DMS153 treated with DMSO at 0.1 percent for 48 hours (cell line): ENCODE measurements around the gene TMEM11.

Experiments used
- DNase-seq: peaks from one replicate; lab custom pipeline; 2025; ENCODE audit not compliant: unreplicated experiment; lab: John Stamatoyannopoulos, UW

Gene TMEM11

DNA sequence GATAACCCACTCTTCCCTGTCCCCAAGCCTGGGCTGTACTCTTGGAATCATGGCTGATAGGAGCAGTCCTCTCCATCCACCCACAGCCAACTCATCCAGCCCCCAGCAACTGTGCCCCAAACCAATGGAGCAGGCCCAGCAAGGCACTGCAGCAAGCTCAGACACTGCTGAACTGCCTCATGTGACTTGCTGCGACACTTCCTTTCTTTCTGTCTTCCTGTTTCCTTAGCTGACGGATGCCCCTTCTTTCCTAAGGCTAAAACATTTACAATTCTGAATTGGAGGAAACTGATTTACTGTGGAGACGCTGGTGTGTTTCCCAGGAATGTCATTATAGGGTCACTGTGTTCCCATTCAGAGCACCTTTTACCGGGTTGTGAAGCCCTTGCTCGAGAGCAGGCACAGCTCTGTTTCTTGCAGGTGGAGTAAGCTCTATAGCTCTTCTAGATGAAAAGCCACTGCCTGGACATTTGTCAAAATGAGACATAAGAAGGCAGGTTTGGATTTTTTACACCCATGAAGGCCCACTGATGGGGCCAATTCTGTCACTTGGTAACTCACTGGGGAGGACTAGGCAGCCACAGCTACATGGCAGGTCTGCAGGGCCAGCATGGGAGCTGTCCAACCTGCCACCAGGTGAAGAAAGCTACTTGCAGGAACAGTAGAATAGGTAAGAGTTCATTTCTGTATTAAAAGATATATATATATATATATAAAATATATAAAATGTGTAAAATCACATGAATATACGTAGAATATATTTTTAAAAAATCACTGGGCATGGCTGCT, 27.4 kb downstream of the TMEM11 start:
- no peak for DNase-seq

DNA sequence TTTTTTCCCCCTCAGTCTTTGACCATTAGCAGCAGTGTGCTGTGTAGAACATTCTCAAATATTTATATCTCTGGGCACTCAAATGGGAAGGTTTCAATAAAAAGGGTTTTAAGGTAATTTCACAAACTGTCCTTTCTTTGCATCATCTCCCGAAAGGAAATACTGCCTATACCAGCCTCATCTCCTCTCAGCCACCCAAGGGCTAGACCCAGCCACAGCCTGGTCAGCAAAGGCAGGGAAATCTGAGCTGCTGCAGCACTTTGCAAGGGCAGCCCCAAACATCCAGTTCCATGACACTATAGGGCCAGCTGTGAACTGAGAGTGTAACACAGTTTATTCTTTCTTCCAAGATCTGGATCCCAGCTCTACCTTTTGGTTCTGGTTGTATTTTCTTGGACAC, 28.9 kb downstream of the TMEM11 start:
- no peak for DNase-seq

DNA sequence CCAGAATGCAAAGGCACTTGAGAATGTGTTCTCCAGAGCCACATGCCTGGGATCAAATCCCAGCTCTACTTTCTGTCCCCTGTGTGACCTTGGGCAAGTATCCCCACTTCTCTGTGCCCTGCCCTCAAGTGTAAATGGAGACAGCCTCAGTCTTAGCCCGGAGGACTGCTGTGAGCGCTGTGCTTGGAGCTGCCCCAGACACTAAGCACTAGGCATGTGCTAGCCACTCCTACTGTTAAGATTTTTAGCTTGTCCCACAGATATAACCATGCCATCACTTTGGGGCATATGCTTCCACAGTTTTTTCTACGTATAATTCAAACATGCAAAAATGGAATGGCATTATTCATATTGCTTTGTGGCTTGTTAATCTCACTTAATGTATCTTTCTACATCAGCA, 29.4 kb downstream of the TMEM11 start:
- no peak for DNase-seq

DNA sequence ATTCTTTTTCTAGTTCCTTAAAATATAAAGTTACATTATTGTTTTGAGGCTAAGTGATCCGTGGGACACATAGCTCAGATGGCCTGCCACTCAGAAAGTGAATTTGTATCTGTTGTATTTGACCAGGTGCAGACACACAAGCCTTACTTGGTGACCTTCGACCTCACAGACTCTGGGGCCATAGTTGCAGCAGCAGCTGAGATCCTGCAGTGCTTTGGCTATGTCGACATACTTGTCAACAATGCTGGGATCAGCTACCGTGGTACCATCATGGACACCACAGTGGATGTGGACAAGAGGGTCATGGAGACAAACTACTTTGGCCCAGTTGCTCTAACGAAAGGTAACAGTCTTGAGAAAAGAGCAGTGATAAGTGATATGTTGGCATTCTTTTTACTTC, 30.5 kb downstream of the TMEM11 start:
- no peak for DNase-seq

DNA sequence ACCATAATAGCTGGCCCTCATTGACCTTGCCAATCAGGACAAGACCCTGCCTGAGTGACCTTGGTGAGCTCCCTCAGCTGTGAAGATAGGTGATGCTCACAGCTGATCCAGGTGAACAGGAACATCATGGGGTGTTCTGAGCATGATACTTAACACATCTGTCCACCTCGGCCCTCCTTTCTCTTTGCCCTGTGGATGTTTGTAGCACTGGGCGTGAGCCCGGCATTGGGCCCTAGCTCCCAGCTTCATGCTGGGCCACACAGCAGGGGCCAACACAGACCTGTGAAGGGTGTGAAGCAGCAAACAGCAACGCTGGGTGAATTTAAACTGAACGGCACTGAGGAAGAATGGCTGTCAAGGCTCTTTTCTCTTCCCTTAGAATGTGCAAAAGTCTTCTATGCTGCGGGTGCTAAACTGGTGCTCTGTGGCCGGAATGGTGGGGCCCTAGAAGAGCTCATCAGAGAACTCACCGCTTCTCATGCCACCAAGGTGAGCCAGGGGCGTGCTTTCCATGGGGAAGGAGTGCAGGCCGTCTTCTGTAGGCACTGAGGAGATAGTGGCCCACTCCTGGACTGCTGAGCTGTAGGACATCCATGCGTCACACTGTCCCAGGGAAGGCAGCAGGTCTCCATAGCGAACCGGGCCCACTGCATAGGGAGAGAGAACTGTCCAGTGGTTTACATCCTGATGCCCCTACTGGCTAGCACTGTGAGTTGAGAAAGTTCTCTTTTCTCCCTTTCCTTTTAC, 35.9 kb downstream of the TMEM11 start:
- DNase-seq, result no peak

DNA sequence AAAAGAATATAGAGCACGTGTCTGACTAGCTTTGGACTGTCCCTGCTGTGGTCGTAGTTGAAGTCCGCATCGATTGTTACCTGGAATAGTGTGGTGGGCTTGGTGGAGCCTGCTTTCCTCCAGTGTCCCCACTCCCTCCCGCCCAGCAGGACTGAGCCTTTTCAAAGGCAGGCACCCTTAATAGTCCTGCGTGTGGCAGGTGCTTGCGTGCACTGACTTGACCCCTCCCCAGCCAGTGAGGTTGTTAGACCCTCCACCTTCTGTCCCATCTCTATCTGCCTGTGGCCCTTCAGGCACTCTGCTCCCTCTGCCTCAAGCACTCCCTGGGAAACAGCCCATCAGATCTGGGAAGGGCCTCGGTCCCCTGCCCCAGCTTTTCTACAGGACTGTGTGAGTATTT, 36.6 kb downstream of the TMEM11 start:
- no peak for DNase-seq

DNA sequence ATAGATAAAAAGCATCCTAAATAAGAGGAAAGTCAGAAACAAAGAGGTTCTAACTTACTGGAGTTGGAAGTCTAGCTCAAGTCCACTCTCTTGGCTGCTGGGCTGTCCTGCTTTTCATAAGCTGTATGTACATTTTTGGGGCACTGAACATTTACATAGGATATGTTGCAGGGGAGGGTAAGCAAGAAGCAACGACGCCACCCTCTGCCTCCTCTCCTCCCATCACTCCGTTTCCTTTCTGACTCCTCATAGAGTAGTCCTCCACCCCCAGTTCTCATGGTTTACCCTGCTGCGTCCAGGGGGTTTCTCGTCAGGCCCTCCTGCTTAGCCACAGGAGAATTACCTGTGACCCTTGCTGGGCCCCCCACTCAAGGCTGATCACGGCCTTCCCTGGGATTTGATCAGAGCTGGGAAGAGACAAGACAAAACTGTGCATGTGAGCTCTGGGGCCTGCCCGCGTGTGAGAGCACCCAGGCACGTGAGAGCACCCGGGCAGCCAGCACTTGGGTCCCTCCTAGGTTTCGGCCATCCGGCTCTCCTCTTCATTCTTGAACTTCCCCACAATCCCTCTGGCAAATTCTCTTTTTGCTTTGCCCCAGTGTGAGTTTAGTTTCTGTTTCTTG, 37.1 kb downstream of the TMEM11 start:
- no peak for DNase-seq

DNA sequence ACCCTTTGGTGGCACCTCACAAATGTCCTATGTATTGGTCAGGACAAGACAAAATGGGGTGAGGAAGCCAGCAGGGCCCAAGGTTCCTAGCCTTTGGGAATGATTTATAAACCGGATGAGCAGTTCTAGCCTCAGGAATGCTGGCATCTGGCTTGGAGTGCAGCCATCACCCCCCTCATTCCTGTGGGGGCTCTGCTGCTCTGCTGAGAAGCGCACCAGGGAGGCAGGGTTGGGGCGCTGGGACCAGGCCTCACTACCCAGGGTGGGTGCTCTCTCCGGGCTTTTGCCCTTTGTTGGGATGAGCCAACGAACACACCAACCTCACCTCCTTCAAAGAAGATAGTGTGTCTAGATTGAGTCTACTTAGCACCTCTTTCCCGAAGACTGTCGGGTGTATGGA, 39.2 kb downstream of the TMEM11 start:
- DNase-seq, result no peak

DNA sequence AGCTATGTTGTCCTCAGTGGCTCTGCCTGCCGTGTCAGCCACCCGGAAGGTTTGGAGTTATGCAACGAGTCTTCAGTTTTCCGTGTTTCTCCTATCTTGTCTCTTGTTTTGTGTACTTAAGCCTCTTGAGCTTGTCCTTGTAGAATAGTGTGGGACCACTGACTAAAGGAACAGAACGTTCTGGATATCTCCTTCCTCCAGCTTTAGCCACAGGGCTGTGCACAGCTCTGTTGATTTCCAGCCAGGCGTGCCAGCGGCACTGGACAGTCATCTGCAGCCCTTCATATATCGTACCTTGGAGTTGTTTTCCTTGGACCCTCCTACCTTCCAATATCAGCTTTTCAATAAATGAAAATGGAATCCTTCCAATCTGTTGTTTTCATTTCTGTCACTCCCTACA, 39.8 kb downstream of the TMEM11 start:
- DNase-seq, result no peak

DNA sequence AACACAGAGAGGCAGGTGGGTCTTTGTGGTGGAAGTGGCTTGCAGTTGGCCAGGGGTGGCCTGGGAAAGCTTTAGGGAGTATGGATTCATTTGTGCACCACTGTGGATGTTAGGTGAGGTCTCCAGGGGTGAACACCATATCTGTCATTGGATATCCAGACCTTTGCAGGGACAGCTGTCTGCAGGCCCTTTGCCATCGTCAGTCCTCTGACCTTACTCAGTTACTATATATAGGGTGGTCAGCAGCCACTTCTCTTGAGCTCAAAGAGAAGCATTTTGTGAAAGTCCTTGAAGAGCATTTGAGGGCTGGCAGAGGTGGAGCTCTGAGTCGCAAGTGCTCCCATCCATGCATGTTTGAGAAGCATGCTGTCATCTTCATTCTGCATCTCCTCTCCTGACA, 40.4 kb downstream of the TMEM11 start:
- DNase-seq, result no peak

DNA sequence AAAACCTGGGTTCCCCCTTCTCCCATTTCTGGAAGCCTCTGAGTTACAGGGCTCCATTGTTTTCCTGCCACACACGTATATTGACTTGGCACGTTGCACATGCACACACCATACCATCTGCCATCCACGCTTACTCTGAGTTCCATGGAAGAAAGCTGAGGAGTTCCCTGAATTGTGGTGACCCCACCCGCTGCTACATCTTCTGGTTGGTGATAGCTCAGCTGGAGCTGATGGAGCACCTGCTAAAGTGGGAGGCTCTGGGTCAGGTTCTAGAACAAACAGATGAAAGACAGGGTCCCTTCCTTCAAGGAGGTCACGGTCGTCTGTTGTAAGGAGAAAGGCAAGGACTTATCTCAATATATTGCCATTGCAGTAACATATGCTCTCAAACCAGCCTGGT, 41.1 kb downstream of the TMEM11 start:
- no peak for DNase-seq

DNA sequence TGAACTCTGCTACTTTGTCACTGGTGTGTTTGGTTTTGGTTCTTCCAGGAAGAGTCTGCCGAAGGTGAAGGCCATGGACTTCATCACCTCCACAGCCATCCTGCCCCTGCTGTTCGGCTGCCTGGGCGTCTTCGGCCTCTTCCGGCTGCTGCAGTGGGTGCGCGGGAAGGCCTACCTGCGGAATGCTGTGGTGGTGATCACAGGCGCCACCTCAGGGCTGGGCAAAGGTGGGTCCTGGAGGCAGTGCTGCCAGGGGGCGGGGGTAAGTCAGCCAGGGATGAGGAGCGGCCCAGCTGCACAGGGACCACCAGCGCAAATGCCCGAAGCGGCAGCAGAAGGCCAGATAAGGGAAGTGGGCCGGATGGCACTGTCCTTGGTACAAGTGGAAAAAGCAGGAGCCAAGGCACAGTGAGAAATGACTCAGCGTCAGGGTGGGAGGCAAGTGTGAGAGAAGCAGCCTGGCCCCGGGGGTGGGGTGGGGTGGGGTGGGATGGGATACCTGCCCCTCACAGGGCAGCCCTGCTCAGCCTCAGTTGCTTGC, 41.9 kb downstream of the TMEM11 start:
- DNase-seq, result no peak

DNA sequence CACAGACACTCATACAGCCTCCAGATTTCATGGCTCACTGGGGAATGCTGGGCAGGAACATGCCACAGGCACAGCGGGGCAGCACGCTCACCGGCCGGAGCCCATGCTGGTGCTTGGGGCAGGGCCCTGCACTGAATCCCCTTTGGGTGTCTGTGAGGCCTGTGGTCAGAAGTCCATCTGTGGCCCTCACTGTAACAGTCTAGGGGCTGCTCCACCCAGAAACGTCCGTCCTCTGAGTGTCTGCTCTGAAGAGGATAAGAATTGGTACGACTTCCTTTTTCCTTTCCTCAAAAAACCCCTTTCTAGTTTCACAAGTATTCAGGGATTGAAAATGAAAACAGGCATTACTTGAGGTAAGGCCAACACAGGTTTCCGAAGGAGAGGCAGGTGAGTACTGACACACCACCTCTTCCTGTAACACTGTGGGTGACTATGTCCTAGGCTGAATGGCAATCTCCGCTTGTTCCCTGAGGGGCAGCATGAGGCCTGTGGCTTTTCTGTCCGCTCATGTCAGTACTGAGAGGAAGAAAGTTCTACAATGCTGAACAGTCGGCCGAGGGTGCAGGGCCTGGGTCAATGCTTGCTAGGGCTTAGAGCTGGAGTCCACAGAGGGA, 42.5 kb downstream of the TMEM11 start:
- DNase-seq, result no peak

DNA sequence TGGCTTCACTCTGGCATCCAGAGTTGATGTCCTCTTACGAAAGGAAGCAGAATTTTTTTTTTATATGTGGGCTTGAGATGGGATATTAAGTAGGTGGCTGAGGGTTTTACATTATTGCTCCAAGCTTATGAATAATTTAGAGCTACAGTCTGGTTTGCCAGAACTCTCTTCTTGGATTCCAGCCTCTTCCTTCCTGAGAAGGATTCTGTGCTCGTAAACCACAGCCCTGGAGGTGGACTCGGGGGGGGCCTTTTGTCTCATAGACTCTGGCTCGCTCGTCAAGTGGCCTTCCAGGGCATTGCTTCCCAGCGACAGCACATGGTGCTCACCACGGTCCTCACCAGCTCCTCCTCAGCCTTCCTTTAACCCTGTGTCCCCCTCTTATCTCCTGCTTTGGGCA, 43.2 kb downstream of the TMEM11 start:
- no peak for DNase-seq

DNA sequence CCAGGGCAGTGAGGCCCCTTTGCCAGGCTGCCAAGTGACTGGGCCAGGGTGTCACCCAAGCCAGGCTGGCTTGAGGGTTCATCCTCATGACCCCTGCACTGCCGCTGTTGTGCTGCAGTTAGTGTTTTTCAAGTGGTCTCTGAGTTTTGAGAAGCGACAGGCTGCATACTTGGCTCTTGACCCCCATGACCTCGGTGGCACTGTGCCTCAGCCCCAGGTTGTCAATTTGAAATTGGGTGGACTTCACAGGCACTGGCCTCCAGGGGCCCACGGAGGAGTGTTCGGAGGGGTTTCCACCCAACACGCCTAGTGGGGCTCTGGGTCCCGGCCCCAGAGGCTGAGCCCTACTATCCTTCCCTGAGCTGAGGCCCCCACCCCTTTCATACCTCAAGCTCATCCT, 44.5 kb downstream of the TMEM11 start:
- no peak for DNase-seq

DNA sequence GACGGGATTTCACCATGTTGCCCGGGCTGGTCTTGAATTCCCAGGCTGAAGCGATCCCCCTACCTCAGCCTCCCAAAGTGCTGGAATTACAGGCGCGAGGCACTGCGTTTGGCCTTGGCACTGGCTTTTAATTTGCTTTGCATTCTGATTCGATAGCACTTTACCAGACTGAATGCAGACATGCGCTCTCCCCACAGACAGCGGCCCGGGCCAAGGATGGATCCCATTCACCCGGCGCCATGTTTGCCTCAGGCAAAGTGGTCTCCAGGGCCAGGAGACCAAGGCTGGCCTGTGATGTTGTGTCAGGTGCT, 45.5 kb downstream of the TMEM11 start:
- no peak for DNase-seq

DNA sequence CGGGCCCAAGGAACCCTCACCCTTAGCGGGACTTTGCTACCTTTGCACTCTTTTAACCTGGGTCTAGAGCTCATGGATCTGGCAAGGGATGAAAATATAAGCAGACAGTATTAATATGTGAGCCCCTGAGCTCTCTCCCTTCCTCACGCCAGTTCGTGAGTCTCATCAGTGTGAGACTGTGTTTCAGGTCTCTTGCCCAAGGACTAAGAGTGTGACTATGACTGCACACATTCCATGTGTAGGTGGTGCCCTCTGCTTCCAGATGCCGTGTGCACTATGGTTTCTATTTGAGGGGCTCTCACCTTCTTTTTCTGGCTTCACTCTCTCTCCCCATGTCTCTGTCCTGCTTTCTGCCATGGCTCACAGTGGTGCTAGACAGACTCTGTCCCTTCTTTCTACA, 46.7 kb downstream of the TMEM11 start:
- DNase-seq, result no peak

DNA sequence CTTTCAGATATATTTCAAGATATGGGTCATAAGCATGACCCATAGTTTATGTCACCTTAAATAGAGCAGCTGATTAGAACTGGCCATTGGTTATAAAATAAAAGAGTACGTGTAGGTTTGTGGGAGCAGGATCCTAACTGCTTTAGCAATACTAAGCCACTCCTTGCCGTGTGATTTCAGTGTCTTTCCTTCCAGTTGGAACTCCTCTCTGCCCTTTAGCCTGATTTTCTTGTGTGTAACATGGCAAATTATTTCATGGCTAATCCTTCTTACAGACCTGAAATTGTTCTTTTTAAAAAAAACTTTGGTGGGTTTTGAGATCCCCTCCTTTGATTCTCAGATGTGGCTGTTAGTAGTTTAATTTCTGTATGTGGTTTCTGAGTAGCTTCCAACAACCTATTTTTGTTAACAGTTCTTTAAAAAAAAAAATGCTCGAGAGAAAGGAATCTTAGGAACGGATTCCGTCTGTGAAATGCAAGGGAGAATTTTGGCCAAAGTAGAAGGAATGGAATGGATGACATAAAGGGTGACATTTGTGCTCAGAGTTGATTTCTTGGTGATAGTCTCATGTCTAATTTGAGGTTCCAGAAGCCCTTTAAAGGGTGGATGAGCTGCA, 47.3 kb downstream of the TMEM11 start:
- no peak for DNase-seq

DNA sequence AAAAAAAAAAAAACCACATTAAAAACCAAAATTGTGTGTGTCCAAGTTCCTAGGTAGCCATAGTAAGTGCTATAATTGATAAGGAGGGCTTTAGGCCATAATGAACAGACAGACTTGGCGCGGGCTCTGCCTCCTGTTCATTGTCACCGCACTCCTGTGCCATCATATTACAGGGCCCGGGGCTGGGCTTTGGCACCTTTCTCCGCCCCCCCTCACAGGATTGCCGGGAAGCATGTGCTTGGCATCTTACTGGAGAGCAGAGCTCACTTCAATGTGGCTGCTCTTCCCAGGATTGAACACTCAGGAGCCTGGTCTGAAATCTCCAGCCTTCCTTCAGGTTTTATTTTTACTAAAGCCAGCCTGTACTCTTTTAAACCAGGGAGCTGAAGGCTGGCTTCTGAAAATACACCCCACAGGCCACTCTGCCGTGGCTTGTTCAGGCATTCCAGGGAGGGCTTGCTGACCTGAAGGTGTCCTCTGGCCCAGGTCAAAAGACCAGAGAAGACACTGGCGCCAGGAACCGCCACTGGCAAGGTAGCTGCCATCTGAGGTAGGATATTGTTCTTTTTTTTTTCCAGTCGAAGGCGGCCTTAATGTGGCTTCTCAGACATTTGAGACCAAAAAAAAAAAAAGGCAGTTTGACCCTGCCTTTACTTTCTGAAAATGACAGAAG, 47.9 kb downstream of the TMEM11 start:
- DNase-seq, result no peak

DNA sequence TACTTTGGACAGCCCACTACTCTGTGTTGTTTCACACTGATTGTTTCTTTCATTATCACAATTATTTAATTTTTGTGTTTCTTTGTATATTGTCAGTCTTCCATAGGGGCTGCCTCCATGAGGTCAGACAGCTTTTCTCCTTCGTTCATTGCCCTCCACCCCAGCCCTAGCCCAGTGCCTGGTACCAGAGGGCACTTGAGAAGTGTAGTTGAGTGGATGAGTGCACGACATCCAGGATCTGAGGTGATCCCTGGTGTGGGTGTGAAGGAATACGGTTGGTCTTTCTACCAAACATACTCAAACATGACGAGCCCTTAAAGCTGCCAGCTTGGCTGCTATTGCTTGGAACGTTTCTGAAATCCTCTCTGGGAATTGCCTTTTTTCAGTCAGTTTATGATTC, 49.3 kb downstream of the TMEM11 start:
- no peak for DNase-seq

DNA sequence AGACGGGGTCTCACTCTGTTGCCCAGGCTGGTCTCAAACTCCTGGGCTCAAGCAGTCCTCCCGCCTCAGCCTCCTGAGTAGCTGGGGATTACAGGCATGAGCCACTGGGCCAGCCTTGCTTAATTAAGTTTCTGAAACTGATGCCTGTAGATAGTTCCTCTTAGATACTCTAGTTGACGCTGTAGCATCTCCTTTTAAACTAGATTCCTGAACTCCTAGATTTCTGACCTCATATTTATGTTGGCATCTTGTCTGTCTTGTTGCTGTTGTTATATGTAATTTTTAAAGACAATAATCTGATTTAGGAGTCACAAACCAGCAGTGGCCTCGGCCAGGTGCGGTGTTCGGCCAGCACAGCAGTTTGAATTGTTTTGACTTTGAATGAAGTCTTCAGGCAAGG, 49.7 kb downstream of the TMEM11 start:
- DNase-seq, result no peak
